NOMO-1 treated with DMSO at 0.1 percent for 48 hours (cell line): Measurements from ENCODE around the gene SERINC5.

Experiments
- DNase-seq: peaks from one replicate; lab custom pipeline; 2025; ENCODE audit not compliant: unreplicated experiment; lab: John Stamatoyannopoulos, UW

SERINC5 gene

DNA sequence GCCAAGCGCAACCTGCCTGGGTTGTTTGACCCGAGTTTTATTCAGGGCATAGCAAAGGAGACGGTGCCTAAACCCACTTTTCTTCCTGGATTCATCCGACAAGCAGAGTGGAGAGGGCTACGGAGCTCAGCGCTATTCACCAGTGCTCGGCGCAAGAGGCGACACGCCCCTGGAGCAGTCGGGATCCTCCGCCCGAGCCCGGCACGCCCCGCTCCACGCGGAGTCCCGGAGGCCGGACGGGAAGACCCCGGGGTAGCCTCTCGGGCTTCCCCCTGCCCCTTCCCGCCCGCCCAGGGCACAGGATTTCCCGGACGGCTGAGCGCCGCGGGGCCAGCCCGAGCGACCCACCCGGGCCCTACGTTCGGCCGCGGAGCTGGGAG lies 427 bp downstream of the SERINC5 start:
- DNase-seq = peak; percentile 39

DNA sequence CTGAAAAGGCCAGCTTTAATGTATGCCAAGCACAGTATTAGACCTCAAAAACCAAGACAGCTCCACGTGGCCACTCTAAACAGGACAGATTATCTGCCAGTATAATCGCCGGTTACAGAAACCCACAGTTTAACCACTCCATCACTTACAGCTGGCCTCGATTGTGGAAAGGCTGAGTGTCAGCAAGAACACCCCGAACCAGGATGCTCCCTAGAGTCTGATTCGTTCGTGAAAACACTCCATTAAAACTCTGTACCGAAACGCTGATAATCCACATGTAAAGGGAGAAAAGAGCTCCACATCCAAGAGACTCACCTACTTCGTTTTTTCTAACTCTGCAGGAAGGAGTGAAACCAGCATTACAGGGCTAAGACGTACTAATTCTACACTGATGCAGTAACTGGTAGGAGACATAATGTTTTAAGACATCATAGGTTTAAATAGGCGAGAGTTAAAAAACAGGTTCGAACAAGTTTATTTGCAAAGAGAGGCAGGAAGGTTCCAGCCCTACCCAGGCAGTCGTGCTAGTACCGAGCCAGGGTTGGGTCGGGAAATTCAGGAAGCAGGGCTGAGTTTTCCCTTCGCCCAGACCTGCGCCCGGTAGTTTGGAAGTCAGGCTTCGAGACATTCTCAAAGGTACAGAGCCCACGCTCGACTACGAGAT lies 949 bp downstream of the SERINC5 start:
- DNase-seq = no peak

DNA sequence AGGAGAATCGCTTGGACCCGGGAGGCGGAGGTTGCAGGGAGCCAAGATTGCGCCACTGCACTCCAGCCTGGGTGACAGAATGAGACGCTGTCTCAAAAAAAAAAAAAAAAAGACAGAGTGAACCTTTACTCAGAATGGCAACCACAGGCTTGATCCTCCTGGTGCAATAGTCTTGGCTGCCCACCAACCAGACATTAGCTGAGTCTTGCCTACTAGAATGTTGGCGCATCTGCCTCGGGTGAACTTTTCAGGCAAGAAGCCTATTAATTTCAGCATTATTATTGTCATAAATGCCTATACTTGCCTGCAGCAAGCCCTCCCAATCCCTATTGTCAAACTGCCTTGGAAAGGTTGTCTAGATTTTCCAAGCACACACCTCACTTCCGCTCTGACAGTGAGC lies 4.2 kb downstream of the SERINC5 start:
- no peak for DNase-seq

GRCh38 chr5:80250801-80251200 lies 5.0 kb downstream of the SERINC5 start:
- no peak for DNase-seq

DNA sequence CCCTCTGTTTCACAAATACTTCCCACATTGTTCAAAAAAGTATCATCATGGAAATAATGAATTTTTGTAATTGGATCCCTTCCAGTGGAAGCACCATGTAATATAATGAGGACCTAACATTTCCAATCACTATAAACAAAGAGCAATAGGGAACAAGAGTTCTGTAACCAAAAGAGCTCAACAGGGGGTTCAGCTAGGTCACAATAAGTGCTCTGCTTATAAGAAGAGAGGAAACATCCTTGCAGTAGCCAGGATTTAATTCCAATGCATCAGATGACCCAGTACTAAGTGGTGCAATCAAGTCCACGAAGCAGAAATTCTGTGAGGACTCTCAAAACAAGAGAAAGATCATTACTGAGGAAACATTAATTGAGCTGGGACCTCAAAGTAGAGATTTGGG lies 5.9 kb downstream of the SERINC5 start:
- no peak for DNase-seq

- DNase-seq = no peak
These were observed 7.5 kb downstream of the SERINC5 start for GRCh38 chr5:80248378-80248777.

GRCh38 chr5:80246995-80247729 lies 8.7 kb downstream of the SERINC5 start:
- DNase-seq = peak; percentile 79

DNA sequence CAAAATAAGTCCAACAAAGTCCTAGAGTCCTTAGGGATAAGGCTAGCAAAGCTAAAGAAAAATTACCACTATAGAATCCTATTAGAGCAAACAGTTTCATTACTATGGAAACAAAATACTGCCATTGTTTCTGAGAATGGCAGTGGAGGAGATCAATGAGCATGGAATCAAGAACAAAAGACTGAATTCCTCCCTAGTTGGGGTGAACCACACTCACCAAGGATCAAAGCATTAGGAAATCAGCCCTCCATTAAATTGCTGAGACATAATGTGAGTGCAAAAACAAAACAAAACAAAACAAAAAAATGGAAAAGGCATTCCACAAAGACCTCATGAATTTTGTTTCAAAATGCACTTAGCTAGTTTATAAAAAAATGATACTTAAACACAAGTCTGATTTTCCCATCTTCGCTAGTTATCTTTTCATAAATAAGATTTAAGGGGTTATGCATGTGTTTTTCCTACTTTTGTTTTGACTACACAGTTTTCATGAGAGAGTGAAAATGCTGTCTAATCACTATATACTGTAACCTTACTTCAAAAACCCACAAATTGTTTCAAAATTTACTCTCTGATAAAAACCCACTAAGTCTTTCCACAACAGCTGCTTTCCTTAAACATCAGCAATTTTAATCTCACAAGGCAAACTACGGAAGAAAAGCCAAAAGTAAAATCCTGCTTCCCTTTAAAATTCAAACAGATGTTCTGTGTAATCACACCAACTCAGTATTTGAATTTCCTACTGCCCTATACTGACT lies 9.7 kb downstream of the SERINC5 start:
- no peak for DNase-seq

DNA sequence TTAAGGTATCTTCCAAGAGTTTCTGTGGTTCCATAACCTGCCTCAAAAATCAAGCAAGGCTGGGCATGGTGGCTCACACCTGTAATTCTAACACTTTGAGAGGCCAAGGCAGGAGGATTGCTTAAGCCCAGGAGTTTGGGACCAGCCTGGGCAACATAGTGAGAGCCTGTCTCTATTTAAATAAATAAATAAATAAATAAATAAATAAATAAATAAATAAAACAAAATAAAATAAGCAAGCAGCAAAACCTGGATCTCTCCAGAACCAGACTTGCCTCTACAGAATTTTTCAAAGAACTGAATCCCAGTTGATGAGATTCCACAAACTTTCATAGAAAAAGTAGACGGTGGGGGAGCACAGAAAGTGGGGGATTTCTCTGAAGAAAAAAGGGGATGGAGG lies 12.3 kb downstream of the SERINC5 start:
- no peak for DNase-seq

DNA sequence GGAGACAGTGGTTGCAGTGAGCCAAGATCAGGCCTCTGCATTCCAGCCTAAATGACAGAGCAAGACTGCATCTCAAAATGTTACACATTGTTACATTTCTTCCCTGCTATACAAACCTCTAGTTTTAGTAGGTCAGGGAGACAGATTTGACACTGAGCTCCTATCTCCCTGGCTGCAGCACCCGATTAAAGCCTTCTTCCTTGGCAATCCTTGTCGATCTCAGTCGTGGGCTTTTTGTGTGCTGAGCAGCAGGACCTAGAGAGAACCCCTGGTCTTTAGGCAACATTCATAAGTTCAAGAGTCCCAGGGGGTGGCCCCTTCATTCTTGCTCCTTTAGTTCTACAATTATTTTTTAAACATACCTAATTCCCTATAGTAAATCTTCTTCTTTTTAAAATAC lies 13.0 kb downstream of the SERINC5 start:
- DNase-seq = no peak

- peak; percentile 7 for DNase-seq
These were observed 15.4 kb downstream of the SERINC5 start for GRCh38 chr5:80240368-80240986.

DNA sequence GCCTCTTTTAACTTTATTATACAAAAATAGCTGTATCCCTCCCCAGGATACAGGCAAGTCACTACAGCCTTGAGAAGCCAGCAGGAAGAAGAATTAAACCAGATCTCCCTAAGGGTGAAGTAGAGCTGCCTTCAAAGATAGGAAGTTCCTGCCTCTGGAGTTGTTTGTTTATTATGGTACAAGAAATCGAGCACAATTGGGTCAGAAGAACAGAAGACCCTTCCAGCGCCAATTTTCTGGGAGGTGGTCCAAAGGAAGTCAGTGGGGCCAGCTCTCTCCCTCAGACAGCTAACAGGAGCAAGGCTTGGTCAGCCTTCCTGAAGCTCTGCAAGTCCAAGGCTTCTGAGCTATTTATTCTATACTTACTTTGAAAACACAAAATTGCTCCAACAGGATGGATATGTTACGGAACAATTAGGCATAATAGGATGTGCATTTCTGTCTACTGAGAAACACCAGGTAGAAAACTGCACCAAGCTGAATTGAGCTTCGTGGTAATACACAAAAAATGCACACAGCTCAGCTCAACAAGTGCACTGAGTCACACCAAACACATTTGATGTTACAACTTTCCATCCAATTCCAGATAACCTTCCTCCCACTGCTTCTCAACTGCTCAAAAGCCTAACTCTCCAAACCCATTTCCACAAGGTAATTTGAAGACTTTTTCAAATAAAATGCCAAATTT lies 16.0 kb downstream of the SERINC5 start:
- DNase-seq = no peak

GRCh38 chr5:80238778-80239679 lies 16.8 kb downstream of the SERINC5 start:
- DNase-seq = no peak

DNA sequence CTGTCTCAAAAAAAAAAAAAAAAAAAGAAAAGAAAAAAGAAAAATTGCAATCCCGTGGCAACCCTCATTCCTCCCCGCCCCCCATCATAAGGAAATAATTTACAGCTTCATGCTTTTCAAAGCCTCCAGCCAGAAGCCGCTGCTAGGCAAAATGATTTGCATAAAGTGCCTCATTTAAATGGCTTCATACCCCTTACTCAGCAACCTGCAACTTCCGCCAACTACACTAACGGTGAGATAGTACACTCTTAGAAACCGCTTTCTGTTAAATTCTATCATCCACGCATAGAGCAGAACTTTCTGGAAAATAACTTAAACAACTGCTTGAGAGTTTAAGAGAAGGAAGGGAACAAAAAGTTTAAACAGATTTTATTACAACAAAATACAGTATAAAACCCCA lies 17.8 kb downstream of the SERINC5 start:
- DNase-seq = no peak

- no peak for DNase-seq
These were observed 18.6 kb downstream of the SERINC5 start for GRCh38 chr5:80237243-80237642.

DNA sequence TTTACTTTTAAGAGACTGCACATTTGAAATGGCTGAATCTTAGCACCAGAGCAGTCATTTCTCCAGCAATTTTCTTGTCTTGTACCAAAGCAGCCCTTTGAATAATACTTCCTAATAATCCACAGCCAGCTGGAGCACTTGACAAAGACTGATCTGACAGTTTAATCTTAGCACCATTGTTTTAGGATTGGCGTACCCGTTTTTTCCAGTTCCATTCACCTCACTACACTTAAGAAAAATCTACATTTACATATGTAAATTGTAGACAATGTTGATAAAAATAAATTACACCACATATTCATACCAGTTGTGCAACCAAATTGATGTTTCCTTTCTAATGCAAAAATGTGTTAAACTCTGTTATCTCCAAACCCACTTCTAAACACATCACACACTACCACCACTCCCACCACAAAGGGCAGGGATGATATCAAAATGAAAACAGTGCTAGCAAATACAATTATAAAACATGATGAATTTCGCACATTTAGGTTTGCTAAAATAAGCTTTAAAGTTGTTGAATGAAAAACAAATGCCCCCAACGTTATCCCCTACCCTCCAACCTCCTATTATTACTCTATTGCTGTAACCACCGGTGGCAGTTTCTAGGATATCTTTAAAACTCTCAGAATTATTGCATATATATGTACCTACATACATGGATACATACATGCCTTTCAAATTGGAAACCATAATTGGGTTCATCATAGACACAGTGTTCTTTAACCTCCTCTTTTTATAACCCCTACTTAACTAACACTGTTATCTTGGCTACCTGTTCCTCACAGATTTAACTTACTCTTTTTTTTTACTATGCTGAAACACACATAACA lies 21.5 kb downstream of the SERINC5 start:
- DNase-seq = no peak

DNA sequence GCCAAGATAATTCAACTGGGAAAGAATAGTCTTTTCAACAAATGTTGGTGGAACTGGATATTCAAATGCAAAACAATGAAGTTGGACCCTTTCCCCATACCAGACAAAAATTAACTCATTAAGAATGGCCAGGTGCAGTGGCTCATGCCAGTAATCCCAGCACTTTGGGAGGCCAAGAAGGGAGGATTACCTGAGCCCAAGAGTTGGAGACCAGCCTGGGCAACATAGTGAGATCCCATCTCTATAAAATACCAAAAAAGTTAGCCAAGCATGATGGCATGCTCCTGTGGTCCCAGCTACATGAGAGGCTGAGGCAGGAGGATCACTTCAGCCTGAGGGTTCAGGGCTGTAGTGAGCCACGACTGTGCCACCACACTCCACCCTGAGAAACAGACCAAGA lies 24.2 kb downstream of the SERINC5 start:
- DNase-seq = no peak

DNA sequence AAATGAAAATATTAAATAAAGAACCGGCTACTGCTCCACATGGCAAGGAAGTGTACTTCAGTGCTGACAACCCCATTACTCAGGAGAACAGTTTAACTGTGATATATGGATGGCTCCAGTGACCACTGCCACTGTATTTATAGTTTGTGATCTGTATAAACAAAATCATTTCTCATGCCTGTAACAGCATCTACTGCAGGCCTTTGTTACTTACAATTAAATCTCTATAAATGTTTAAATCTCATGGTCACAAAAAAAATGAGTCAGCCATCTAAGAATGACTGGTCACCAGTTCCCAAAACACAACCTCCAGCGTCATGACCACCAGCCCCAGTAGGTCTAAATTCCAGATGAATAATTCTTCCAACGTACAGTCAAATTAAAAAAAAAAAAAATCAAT lies 24.6 kb downstream of the SERINC5 start:
- DNase-seq = no peak

GRCh38 chr5:80230269-80230992 lies 25.4 kb downstream of the SERINC5 start:
- no peak for DNase-seq
